PC-9 (cell line): ENCODE measurements around the gene PTH1R. TPM values are rescaled to one million over a fixed set of nuclear protein-coding genes. Genes with fewer than 3 reads are reported as not detected.

Experiments used
- BruUV-seq: library from RNA; stranded (reverse); fragments of 400-500 nt; replicated peaks from 2 replicates; lab custom pipeline; 2021; lab: Mats Ljungman, UMichigan
- CTCF ChIA-PET: fragments of 300-600 bp; sonication (Branson Sonifier 250); formaldehyde crosslinking; loops from one replicate; lab custom pipeline; 2022; ENCODE audit warnings: antibody characterized with exemption; lab: Charles Lee
- POLR2A ChIA-PET: fragments of 300-600 bp; sonication (Branson Sonifier 250); formaldehyde crosslinking; loops from one replicate; lab custom pipeline; 2022; ENCODE audit warnings: antibody characterized with exemption; ENCODE audit not compliant: unreplicated experiment; lab: Charles Lee
- DNase-seq, 2 experiments: peaks; one replicate each; pipeline versions ENCODE4 v3.0.0 to v3.0.0-alpha.2; 2015 to 2022; ENCODE audit warnings: mixed read lengths in 1 of 2
- H2AFZ ChIP-seq: fragments of 200-600 bp; sonication (generic); 2 replicates; pipeline ENCODE4 v1.8.1; 2017; ENCODE audit warnings: antibody characterized with exemption
- H3F3A ChIP-seq: fragments of 200-600 bp; sonication (generic); 2 replicates; pipeline ENCODE4 v1.8.1; 2017; ENCODE audit warnings: antibody characterized with exemption, mild to moderate bottlenecking, low read depth; ENCODE audit not compliant: insufficient read depth
- H3K27ac ChIP-seq: fragments of 200-600 bp; sonication (generic); 2 replicates; pipeline ENCODE4 v1.6.1; 2016; ENCODE audit warnings: mixed run types
- H3K27me3 ChIP-seq: fragments of 200-600 bp; sonication (generic); 2 replicates; pipeline ENCODE4 v1.6.1; 2016; ENCODE audit warnings: low read depth, mixed run types; ENCODE audit not compliant: insufficient read depth
- H3K36me3 ChIP-seq: fragments of 200-600 bp; sonication (generic); 2 replicates; pipeline ENCODE4 v1.6.1; 2016; ENCODE audit warnings: low read depth, mixed run types
- H3K4me1 ChIP-seq: fragments of 200-600 bp; sonication (generic); replicated peaks from 2 replicates; pipeline ENCODE4 v1.6.1; 2016; ENCODE audit warnings: mixed run types; ENCODE audit not compliant: insufficient read depth
- H3K4me2 ChIP-seq: fragments of 200-600 bp; sonication (generic); 2 replicates; pipeline ENCODE4 v1.6.1; 2017; ENCODE audit warnings: mixed run types
- H3K4me3 ChIP-seq: fragments of 200-600 bp; sonication (generic); 2 replicates; pipeline ENCODE4 v1.6.1; 2016; ENCODE audit warnings: mixed run types
- H3K79me2 ChIP-seq: fragments of 200-600 bp; sonication (generic); 2 replicates; pipeline ENCODE4 v1.6.1; 2017; ENCODE audit warnings: low read depth, mixed run types
- H3K9me2 ChIP-seq: fragments of 200-600 bp; sonication (generic); 2 replicates; pipeline ENCODE4 v1.8.1; 2017; ENCODE audit warnings: mild to moderate bottlenecking; ENCODE audit not compliant: insufficient read depth
- H3K9me3 ChIP-seq: fragments of 200-600 bp; sonication (generic); 2 replicates; pipeline ENCODE4 v1.8.1; 2016; ENCODE audit warnings: low read depth; ENCODE audit not compliant: insufficient read depth
- H4K20me1 ChIP-seq: fragments of 200-600 bp; sonication (generic); 2 replicates; pipeline ENCODE4 v1.8.1; 2017; ENCODE audit not compliant: insufficient read depth
- EZH2 ChIP-seq: fragments of 200-600 bp; sonication (generic); IDR thresholded peaks from 2 replicates; pipeline ENCODE4 v1.8.0; 2017; ENCODE audit warnings: antibody characterized with exemption, low read depth
- intact Hi-C: fragments of 100-400 bp; cut with micrococcal nuclease; formaldehyde crosslinking; loops from one replicate; pipeline ENCODE4 v1.10.0; 2022; ENCODE audit not compliant: unreplicated experiment
- total RNA-seq: library from RNA; stranded (reverse); gene quantifications from 2 replicates; pipeline ENCODE4 v1.2.3, GENCODE V29; 2021
- TF ChIP-seq, protein P1 (sequence below): fragments of 200-600 bp; sonication (generic); conservative IDR thresholded peaks from 2 replicates; pipeline ENCODE4 v1.6.1; 2017; ENCODE audit warnings: mixed run types, antibody characterized with exemption, mild to moderate bottlenecking, moderate library complexity

Gene PTH1R
- total RNA-seq, 1 experiment from 2014 or later, result not detected

DNA sequence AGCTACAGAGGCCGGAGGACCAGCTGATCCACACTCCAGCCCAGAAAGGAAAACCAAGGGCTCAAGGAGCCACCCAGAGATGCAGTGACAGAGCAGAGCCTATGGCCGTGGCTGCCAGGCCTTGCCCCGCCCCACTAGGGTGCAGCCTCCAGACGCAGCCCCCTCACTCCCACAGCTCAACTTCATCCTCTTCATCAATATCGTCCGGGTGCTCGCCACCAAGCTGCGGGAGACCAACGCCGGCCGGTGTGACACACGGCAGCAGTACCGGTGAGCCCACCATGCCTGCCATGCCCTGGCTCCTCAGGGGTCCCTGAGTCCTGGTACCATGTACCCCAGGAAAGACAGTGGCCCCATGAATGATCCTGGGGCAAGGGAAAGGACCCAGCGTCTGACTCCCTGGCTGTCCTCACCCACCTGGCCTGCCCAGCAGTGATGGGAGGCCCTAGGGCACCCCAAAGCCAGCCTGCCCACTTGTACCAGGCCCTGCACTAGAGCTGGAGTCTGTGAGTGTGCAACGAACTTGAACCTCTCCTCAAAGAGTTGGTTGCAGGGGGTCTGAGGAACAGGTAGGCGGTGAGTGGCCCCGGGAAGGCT is 24.2 kb downstream of the PTH1R start:
- no peaks in the 10 kb centered on the region for H3K27me3 ChIP-seq
- H4K20me1 ChIP-seq, result no peaks in the 10 kb centered on the region
- H3K79me2 ChIP-seq, result no peaks in the 10 kb centered on the region
- no peak overlapping the region for H3K27ac ChIP-seq
- H3K9me3 ChIP-seq, result no peaks in the 10 kb centered on the region
- no peaks in the 10 kb centered on the region for H3K4me1 ChIP-seq
- no peak overlapping the region for H3K4me2 ChIP-seq
- H3K4me3 ChIP-seq, result no peak overlapping the region
- BruUV-seq, result no TSS peak
- intact Hi-C loops, result no loop called here
- H3F3A ChIP-seq, result no peaks in the 10 kb centered on the region
- POLR2A ChIA-PET, result no interaction called here
- no peaks in the 10 kb centered on the region for H3K9me2 ChIP-seq
- DNase-seq, result no peak
- no peaks in the 10 kb centered on the region for H3K36me3 ChIP-seq
- CTCF ChIA-PET, result interaction anchor here (0.7 kb wide), 1 partner anchor 10 kb away, joined by 3 read pairs; no protein-coding TSS in a partner anchor
- no peak overlapping the region for H2AFZ ChIP-seq
- no peak for TF ChIP-seq EZH2
- TF ChIP-seq, protein P1, sequence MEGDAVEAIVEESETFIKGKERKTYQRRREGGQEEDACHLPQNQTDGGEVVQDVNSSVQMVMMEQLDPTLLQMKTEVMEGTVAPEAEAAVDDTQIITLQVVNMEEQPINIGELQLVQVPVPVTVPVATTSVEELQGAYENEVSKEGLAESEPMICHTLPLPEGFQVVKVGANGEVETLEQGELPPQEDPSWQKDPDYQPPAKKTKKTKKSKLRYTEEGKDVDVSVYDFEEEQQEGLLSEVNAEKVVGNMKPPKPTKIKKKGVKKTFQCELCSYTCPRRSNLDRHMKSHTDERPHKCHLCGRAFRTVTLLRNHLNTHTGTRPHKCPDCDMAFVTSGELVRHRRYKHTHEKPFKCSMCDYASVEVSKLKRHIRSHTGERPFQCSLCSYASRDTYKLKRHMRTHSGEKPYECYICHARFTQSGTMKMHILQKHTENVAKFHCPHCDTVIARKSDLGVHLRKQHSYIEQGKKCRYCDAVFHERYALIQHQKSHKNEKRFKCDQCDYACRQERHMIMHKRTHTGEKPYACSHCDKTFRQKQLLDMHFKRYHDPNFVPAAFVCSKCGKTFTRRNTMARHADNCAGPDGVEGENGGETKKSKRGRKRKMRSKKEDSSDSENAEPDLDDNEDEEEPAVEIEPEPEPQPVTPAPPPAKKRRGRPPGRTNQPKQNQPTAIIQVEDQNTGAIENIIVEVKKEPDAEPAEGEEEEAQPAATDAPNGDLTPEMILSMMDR, result no peak

GRCh38 chr3:46902188-46902631 is 24.7 kb downstream of the PTH1R start:
- Histone ChIP-seq H4K20me1 (no peaks in the 10 kb centered on the region), H3K4me2 (no peak overlapping the region), H3K27me3 (no peaks in the 10 kb centered on the region), H3K4me1 (no peaks in the 10 kb centered on the region), H3F3A (no peaks in the 10 kb centered on the region), H2AFZ (no peak overlapping the region), H3K9me3 (no peaks in the 10 kb centered on the region), H3K79me2 (no peaks in the 10 kb centered on the region), H3K36me3 (no peaks in the 10 kb centered on the region), H3K4me3 (no peak overlapping the region), H3K27ac (no peak overlapping the region), H3K9me2 (no peaks in the 10 kb centered on the region)
- intact Hi-C loops, result no loop called here
- POLR2A ChIA-PET, result no interaction called here
- BruUV-seq, result no TSS peak
- no peak for TF ChIP-seq EZH2
- TF ChIP-seq, protein P1, result no peak
- DNase-seq, result no peak
- CTCF ChIA-PET, result no interaction called here

DNA sequence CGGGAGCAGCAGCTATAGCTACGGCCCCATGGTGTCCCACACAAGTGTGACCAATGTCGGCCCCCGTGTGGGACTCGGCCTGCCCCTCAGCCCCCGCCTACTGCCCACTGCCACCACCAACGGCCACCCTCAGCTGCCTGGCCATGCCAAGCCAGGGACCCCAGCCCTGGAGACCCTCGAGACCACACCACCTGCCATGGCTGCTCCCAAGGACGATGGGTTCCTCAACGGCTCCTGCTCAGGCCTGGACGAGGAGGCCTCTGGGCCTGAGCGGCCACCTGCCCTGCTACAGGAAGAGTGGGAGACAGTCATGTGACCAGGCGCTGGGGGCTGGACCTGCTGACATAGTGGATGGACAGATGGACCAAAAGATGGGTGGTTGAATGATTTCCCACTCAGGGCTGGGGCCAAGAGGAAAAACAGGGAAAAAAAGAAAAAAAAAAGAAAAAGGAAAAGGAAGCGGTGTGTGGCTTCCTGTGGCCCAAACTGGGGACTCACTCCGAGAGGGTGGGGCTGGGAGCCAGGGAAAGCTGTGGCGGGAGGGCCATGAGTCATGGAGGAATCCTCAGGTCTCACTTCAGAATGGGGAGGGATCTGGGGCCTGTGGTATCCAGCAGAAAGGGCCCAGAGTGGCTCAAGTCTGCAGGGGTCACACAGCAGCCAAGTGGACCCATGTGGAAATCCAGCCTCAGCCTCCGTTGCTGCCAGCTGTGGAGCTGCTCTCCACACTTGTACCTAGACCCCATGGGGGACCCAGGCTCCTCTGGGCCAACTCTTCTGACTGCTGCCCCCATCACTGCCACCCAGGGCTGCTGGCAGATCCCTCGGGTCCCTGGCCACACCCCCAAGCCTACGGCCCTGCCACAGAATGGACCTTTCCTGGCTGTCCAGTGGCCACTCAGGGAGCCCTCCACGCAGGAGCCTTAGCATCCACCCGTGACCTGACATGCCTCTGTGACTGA is 26.1 kb downstream of the PTH1R start:
- H2AFZ ChIP-seq, result no peak overlapping the region
- POLR2A ChIA-PET, result no interaction called here
- H3K36me3 ChIP-seq, result no peaks in the 10 kb centered on the region
- H3K27ac ChIP-seq, result no peak overlapping the region
- no TSS peak for BruUV-seq
- no peaks in the 10 kb centered on the region for H3K9me2 ChIP-seq
- H4K20me1 ChIP-seq, result no peaks in the 10 kb centered on the region
- CTCF ChIA-PET, result no interaction called here
- H3K9me3 ChIP-seq, result no peaks in the 10 kb centered on the region
- H3F3A ChIP-seq, result no peaks in the 10 kb centered on the region
- H3K4me3 ChIP-seq, result no peak overlapping the region
- TF ChIP-seq EZH2, result no peak
- TF ChIP-seq, protein P1, result no peak
- DNase-seq, result peak in 1 of 2 experiments; percentile 59
- H3K27me3 ChIP-seq, result no peaks in the 10 kb centered on the region
- H3K4me2 ChIP-seq, result no peak overlapping the region
- no peaks in the 10 kb centered on the region for H3K79me2 ChIP-seq
- H3K4me1 ChIP-seq, result no peaks in the 10 kb centered on the region
- intact Hi-C loops, result no loop called here
